GM19023 (cell line): Measurements from ENCODE around the gene FBXL17.

Experiments used
- ATAC-seq: cut with Tn5 transposase; IDR thresholded peaks from one replicate; pipeline ENCODE4 v1.9.1; 2021; ENCODE audit warnings: mild to moderate bottlenecking, moderate library complexity; ENCODE audit not compliant: unreplicated experiment

Gene FBXL17

GRCh38 chr5:108016101-108016500 is 365.8 kb downstream of the FBXL17 start:
- no peak for ATAC-seq

- ATAC-seq = no peak
Observed at GRCh38 chr5:108006791-108007190, 375.1 kb downstream of the FBXL17 start.

- no peak for ATAC-seq
Observed at GRCh38 chr5:108003178-108003577, 378.7 kb downstream of the FBXL17 start.

- ATAC-seq = no peak
Observed at GRCh38 chr5:108001222-108001621, 380.7 kb downstream of the FBXL17 start.

GRCh38 chr5:107997338-107997980 is 384.4 kb downstream of the FBXL17 start:
- ATAC-seq = no peak

GRCh38 chr5:107993341-107993740 is 388.6 kb downstream of the FBXL17 start:
- no peak for ATAC-seq

GRCh38 chr5:107990881-107991810 is 390.8 kb downstream of the FBXL17 start:
- ATAC-seq = peak; percentile 73

- ATAC-seq = no peak
Observed at GRCh38 chr5:107985144-107985543, 396.8 kb downstream of the FBXL17 start.

- no peak for ATAC-seq
Observed at GRCh38 chr5:107982703-107983425, 399.0 kb downstream of the FBXL17 start.

GRCh38 chr5:107980923-107981692 is 400.8 kb downstream of the FBXL17 start:
- ATAC-seq = no peak

- ATAC-seq = no peak
Observed at GRCh38 chr5:107979900-107980299, 402.0 kb downstream of the FBXL17 start.

GRCh38 chr5:107979291-107979690 is 402.6 kb downstream of the FBXL17 start:
- no peak for ATAC-seq

- no peak for ATAC-seq
Observed at GRCh38 chr5:107977550-107978071, 404.3 kb downstream of the FBXL17 start.

GRCh38 chr5:107975568-107975967 is 406.3 kb downstream of the FBXL17 start:
- ATAC-seq = no peak

- no peak for ATAC-seq
Observed at GRCh38 chr5:107971846-107972245, 410.1 kb downstream of the FBXL17 start.

GRCh38 chr5:107969847-107970246 is 412.1 kb downstream of the FBXL17 start:
- no peak for ATAC-seq

GRCh38 chr5:107968998-107969397 is 412.9 kb downstream of the FBXL17 start:
- no peak for ATAC-seq

- no peak for ATAC-seq
Observed at GRCh38 chr5:107968406-107968843, 413.5 kb downstream of the FBXL17 start.

GRCh38 chr5:107966201-107966600 is 415.7 kb downstream of the FBXL17 start:
- ATAC-seq = no peak

GRCh38 chr5:107964722-107965121 is 417.2 kb downstream of the FBXL17 start:
- no peak for ATAC-seq
